Endothelial cell of umbilical vein (primary cell): ENCODE results near the gene PDCD1.

ENCODE experiments used
- GATA2 ChIP-seq: IDR thresholded peaks from 2 replicates; pipeline ENCODE4 v1.7.0; 2011; ENCODE audit warnings: low read depth, mild to moderate bottlenecking, moderate library complexity, mixed read lengths, low read length; ENCODE audit not compliant: insufficient read length, insufficient read depth
- JUN ChIP-seq: IDR thresholded peaks from 2 replicates; pipeline ENCODE4 v1.6.1; 2011; ENCODE audit warnings: borderline replicate concordance, low read depth; ENCODE audit not compliant: insufficient read length, insufficient read depth
- MYC ChIP-seq: IDR thresholded peaks from one replicate; pipeline ENCODE4 v1.6.1; 2011; ENCODE audit warnings: mild to moderate bottlenecking, low read depth, low read length
- POLR2A ChIP-seq: IDR thresholded peaks from 2 replicates; pipeline ENCODE4 v1.6.1; 2012; ENCODE audit warnings: low read depth, mild to moderate bottlenecking, control low read depth, low read length
- POLR2AphosphoS5 ChIP-seq: IDR thresholded peaks from 2 replicates; pipeline ENCODE4 v1.6.1; 2012; ENCODE audit warnings: low read depth, mild to moderate bottlenecking, control low read depth, low read length, moderate library complexity; ENCODE audit not compliant: insufficient read depth
- TF ChIP-seq, protein P1 (sequence below), 2 donors: IDR thresholded peaks; 1 replicate in 1 of 2; 2 replicates in 1 of 2; pipeline ENCODE4 v1.5.1; 2011; ENCODE audit warnings: low read length in 2 of 2, mild to moderate bottlenecking in 2 of 2, moderate library complexity in 2 of 2, control low read depth in 1 of 2, inconsistent platforms in 1 of 2, low read depth in 1 of 2; ENCODE audit not compliant: insufficient read depth in 1 of 2; ENCODE audit errors: extremely low read depth in 1 of 2
- TF ChIP-seq, protein P2 (sequence below): IDR thresholded peaks from 2 replicates; pipeline ENCODE4 v1.6.1; 2011; ENCODE audit not compliant: insufficient read depth, insufficient read length

DNA sequence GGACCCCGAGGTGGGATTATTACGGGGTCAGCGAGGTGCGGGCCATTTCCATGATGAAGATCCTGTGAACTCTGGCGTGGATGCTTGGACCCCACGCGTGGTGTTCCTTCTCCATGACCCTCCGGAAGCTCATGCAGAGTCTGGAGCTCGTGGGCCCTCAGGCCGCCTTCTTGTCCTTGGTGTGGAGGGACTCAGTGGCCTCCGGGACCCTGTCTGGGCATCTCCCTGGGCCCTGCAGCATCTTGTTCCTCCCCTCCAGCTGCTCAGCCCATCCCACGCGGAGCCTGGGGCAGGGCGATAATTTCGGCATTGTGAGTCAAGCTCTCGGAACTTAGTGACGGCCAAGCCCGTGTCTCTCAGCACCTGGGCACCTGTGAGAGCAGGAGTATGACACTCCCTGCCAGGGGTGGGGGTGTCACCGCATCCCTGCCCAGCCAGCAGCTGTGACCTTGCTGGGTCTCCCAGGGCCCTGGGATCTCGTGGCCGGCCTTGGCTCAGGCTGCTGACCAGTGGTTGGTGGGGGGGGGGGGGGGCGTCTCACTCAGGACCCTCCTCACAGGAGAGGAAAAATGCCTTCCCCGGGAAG, 35.5 kb upstream of the PDCD1 start:
- TF ChIP-seq, protein P1, sequence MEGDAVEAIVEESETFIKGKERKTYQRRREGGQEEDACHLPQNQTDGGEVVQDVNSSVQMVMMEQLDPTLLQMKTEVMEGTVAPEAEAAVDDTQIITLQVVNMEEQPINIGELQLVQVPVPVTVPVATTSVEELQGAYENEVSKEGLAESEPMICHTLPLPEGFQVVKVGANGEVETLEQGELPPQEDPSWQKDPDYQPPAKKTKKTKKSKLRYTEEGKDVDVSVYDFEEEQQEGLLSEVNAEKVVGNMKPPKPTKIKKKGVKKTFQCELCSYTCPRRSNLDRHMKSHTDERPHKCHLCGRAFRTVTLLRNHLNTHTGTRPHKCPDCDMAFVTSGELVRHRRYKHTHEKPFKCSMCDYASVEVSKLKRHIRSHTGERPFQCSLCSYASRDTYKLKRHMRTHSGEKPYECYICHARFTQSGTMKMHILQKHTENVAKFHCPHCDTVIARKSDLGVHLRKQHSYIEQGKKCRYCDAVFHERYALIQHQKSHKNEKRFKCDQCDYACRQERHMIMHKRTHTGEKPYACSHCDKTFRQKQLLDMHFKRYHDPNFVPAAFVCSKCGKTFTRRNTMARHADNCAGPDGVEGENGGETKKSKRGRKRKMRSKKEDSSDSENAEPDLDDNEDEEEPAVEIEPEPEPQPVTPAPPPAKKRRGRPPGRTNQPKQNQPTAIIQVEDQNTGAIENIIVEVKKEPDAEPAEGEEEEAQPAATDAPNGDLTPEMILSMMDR (IDR thresholded peaks at IDR 0.05; ENCODE audit: extremely low read depth in 1 of 2, insufficient read depth in 1 of 2, low read depth in 1 of 2, low read length in 2 of 2) = no peak
- TF ChIP-seq JUN = no peak
- no peak for TF ChIP-seq POLR2A
- TF ChIP-seq MYC = no peak
- TF ChIP-seq GATA2 = no peak
- TF ChIP-seq, protein P2, sequence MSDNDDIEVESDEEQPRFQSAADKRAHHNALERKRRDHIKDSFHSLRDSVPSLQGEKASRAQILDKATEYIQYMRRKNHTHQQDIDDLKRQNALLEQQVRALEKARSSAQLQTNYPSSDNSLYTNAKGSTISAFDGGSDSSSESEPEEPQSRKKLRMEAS = no peak
- TF ChIP-seq POLR2AphosphoS5 = no peak
